AG08395 (cell line): Measurements from ENCODE around the gene GPR146.
"Not testable (repeated sequence)": the region's sequence is repeated elsewhere in the genome, so short reads cannot be mapped to it uniquely, and the experiment has no call there.

Experiments
- DNase-seq: peaks from one replicate; pipeline ENCODE4 v3.0.0; 2012; ENCODE audit warnings: mixed read lengths, low spot score

GPR146 gene, protein sequence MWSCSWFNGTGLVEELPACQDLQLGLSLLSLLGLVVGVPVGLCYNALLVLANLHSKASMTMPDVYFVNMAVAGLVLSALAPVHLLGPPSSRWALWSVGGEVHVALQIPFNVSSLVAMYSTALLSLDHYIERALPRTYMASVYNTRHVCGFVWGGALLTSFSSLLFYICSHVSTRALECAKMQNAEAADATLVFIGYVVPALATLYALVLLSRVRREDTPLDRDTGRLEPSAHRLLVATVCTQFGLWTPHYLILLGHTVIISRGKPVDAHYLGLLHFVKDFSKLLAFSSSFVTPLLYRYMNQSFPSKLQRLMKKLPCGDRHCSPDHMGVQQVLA

GRCh38 chr7:1044189-1045068 lies at the start of gene GPR146:
GPR146 (plus strand) TSS chr7:1044546; CDS start chr7:1057516, 12,970 bp downstream.
- DNase-seq = peak; percentile 100

DNA sequence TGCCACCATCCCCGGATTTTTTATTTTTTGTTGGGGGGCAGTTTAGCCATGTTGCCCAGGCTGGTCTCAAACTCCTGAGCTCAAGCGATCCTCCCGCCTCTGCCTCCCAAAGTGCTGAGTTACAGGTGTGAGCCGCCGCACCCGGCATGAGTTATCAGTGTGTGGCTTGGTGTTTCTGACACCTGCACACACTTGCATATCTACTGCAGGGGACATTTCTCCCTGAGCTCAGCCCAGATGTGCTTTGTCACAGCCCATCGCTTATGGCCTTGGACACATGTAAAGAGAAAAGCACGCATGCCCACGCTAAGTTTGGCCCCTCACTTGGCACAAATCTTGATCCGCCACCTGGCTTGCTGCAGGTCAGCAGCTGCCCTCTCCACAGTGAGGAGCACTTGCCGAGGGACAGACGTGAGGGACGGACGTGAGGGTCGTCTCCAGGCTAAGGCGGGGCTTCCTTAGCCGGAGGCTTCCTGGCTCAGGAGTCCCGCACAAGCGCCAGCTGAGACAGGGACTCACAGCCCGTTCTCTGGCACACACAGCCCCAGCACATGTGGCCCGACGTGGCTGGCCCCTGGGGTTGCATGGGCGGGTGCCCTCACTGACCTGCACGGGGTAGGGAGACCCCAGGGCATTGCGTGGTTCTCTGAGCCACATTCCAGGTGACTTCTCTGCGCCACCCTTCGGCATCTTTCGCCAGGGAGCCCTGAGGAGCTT lies 49.6 kb upstream of the GPR146 start:
- DNase-seq = no peak

DNA sequence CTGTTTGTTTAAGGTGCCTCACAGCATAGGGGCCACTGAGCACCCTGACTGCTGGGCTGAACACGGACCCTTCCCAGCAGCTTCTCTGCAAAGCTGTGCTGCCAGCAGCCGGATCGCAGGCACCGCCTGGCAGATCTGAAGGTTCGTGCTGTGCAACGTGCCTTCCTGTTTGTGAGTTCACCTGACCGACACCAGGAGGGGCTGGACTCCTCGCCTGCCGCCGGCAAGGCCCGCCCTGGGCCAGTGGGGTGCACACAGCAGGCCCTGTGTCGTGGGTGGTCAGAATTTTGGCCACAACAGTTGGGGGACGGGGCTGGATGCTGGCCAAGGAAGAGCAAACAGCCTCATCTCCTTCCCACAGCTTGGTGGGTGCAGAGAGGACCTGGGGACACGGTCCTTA lies 48.8 kb upstream of the GPR146 start:
- DNase-seq = no peak

- DNase-seq = no peak
Observed at GRCh38 chr7:996079-996872, 48.1 kb upstream of the GPR146 start.

DNA sequence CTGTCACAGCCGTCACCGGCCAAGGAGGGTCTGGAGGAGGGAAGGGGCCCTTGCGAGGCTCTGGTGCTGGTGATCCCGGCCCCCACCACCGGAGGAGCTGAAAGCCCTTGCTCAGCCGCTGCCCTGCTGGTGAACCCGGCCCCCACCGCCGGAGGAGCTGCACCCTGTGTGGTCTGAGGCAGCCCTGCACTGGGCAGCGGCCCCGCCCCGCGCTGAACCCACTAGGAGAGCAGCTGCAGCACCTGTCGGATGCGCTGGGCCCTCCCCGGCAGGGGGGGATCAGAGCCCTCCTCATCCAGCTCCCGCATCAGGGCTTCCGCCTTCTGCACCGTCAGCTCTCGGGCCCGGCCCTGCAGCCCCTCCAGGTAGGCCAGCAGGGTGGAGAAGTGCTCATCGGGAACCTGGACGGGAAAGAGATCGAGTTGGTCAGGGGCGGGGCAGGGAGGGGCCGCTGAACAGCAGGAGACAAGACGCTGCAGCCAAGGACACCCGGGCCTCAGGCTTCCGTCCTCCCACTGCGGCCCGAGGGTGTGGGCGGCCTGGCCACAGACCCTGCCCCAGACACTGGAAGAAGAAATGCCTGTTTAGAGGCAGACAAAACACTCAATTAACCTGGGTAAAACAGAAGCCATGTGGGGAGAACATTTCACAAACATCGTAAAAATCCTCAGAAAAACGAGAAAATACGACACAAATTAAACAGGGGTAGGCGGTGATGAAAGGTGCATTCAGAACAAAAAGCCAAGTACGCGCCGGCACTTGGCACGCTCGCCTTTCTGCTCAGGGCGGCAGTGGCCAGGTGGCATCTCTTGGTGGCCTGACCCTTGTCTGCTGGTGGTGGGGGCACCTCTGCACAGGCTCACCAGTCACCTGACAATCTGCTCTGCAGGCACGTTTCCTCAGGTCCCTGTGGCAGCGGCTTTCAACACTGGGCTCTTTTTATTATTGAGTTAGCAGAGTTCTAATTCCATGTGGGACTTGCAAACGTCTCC lies 46.6 kb upstream of the GPR146 start:
- no peak for DNase-seq

DNA sequence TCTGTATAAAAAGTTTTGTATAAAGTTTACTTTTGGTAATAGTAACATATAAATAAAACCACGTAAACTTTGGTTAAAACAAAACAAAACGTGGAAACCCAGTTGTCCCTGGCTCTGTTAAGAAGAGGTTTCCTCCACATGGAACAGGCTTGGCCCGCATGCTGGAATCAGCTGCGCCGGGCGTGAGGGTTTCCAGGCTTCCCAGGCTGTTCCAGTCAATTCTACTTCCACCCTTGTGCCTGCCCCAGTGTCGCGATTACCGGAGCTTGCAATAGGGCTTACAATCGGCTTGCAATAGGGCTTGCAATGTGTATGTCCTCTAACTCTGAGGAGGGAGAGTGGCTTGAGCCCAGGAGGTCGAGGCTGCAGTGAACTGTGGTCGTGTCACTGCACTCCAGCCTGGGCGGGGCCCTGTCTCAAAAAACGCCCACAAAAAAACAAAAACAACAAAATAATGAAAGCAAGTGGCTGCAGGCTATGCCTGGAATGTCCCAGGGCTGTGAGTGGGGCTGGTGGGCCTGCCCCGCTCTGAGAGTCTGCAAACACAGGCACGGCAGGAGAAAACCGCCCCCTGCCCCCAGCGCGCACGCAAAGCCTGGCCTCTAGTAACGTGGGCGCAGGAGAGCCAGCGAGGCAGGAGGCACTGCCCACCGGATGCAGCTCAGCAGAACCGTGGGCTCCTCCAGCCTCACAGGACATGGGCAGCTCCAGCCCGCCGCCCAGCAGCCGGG lies 45.0 kb upstream of the GPR146 start:
- DNase-seq = no peak

- no peak for DNase-seq
Observed at GRCh38 chr7:999941-1000935, 44.1 kb upstream of the GPR146 start.

- not testable (repeated sequence) for DNase-seq
Observed at GRCh38 chr7:1001069-1001770, 43.1 kb upstream of the GPR146 start.

GRCh38 chr7:1002026-1002425 lies 42.3 kb upstream of the GPR146 start:
- not testable (repeated sequence) for DNase-seq

DNA sequence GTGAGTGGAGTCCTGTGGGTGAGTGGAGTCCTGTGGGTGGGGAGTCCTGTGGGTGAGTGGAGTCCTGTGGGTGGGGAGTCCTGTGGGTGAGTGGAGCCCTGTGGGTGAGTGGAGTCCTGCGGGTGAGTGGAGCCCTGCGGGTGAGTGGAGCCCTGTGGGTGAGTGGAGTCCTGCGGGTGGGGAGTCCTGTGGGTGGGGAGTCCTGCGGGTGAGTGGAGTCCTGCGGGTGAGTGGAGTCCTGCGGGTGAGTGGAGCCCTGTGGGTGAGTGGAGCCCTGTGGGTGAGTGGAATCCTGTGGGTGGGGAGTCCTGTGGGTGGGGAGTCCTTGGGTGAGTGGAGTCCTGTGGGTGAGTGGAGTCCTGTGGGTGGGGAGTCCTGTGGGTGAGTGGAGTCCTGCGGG lies 41.9 kb upstream of the GPR146 start:
- DNase-seq = not testable (repeated sequence)

DNA sequence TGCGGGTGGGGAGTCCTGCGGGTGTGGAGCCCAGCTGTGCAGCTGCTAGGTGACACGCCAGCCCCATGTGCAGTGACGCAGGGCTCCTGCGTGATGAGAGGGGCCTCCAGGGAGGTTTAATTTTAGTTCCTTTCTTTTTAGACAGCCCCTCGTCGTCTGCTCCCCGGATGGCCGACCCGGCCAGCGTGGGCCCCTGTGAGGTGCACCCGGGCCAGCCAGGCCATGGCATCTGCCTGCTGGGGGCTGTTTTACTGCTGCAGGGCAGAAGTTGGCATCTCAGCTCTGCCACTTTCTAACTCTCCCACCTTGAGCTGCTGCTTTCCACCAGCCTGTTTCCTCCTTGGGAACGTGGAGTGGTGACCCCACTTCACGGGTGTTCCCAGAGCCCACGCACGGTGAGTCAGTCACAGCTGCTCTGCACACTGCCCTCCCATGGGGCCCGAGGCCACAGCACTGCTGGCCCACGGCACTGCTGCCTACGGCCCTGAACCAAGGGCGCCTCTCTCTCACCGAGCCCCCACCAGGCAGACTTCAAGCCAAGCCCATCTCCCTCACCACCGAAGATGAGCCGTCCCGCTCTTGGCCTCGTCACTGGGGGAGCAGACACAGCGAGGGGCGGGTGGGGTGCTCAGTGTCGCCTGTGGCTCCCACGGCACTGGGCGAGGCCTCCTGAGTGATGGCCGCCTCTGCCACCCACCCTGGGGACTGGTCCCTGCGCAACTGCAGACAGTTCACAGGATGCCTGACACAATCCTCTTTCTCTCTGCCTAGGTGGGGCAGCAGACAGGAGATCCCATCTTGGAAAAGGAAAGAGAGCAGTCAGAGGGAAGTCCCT lies 40.1 kb upstream of the GPR146 start:
- DNase-seq = no peak

DNA sequence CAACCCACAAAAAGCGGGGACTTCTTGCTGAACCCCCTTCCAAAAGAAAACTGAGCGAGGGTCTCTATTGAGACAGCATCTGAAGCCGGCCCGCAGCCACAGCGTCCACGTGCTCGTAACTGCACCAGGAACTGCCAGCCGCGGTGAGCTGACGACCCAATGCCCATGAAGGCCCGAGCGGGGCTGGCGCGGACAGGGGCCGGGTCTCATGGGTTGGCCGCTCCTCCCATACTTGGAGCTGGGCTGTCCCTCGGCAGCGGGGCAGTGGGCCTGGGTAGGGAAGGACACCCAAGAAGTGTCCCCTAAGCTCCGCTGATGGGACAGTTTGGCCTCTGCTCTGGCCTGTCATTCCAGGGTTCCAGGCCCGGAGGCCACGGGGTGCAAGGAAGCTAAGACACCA lies 39.0 kb upstream of the GPR146 start:
- DNase-seq = no peak

DNA sequence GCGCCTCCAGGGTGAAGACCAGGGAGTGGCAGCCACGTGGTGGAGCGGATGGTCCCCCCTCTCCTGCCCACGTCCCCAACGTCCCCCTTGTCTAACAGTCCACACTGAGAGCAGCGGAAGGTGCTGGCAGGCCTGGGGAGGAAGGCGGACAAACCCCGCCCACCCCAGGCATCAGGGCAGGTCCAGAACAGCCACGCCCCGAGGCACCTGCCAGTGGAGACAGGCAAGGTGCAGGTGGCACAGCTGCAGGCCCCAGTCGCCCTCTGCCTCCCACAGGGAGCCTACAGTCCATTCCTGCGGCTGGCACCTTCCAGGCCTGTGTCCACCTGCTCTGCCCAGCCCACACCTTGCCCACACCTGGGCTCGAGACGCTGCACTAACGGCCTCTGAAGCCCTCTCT lies 36.4 kb upstream of the GPR146 start:
- DNase-seq = no peak

- no peak for DNase-seq
Observed at GRCh38 chr7:1008733-1009363, 35.5 kb upstream of the GPR146 start.

GRCh38 chr7:1009747-1010146 lies 34.6 kb upstream of the GPR146 start:
- no peak for DNase-seq

GRCh38 chr7:1010226-1010625 lies 34.1 kb upstream of the GPR146 start:
- DNase-seq = no peak
